ENCODE results near the gene HERC5.
"Not testable (repeated sequence)": the region's sequence is repeated elsewhere in the genome, so short reads cannot be mapped to it uniquely, and the experiment has no call there.

The HERC5 gene

DNA sequence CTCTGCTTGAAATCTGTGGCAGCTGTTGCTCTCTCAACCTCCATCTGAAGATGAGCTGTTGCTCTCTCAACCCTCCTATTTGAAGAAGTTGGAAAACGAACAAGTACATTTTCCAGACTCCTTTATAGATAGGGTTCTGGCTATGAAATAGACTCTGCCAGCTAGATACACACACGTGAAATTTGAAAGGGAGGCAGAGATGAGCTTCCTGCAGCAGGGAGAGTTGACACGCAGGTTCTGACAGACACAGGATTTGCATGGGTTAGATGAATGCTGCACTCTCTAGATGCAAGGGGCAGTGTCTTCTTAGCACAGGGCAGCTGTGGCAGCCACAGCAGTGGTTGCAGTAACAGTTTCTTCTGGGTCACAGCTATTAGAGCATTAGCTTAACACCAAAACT, 74.6 kb downstream of the HERC5 start:
- no peak overlapping the region for H3K4me3 ChIP-seq (ENCODE audit: low read depth, low read length)

DNA sequence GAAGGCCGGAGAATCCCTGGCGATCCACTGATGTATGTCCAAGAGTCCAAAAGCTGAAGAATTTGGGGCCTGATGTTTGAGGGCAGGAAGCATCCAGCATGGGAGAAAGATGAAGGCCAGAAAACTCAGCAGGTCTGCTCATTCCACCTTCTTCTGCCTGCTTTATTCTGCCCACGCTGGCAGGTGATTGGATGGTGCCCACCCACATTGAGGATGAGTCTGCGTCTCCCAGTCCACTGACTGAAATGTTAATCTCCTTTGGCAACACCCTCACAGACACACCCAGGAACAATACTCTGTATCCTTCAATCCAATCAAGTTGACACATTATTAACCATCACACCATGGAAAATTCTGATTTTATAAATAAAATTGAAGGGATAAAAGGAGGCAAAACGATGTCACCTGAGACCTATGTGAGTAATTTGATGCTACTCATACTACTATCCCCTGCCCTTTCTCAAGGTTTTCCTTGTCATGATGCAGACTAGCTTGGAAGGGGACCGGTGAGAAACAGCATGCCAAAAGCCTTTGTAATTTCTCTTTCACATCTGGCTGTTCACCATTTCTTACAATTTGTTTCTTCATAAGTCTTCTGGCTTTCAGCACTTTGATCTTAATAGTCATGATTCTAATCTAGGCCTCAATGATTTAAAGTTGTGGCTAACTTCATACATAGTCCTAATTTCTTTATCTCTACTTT, 76.3 kb downstream of the HERC5 start:
- TF ChIP-seq, protein P1, sequence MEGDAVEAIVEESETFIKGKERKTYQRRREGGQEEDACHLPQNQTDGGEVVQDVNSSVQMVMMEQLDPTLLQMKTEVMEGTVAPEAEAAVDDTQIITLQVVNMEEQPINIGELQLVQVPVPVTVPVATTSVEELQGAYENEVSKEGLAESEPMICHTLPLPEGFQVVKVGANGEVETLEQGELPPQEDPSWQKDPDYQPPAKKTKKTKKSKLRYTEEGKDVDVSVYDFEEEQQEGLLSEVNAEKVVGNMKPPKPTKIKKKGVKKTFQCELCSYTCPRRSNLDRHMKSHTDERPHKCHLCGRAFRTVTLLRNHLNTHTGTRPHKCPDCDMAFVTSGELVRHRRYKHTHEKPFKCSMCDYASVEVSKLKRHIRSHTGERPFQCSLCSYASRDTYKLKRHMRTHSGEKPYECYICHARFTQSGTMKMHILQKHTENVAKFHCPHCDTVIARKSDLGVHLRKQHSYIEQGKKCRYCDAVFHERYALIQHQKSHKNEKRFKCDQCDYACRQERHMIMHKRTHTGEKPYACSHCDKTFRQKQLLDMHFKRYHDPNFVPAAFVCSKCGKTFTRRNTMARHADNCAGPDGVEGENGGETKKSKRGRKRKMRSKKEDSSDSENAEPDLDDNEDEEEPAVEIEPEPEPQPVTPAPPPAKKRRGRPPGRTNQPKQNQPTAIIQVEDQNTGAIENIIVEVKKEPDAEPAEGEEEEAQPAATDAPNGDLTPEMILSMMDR (IDR thresholded peaks at IDR 0.05; ENCODE audit: low read depth, low read length): no peak
- H3K4me3 ChIP-seq (ENCODE audit: low read depth, low read length): no peak overlapping the region

More for the DNA sequence above, 74.6 kb downstream of the HERC5 start:
- TF ChIP-seq, protein P1 (IDR thresholded peaks at IDR 0.05; ENCODE audit: low read depth, low read length): no peak

DNA sequence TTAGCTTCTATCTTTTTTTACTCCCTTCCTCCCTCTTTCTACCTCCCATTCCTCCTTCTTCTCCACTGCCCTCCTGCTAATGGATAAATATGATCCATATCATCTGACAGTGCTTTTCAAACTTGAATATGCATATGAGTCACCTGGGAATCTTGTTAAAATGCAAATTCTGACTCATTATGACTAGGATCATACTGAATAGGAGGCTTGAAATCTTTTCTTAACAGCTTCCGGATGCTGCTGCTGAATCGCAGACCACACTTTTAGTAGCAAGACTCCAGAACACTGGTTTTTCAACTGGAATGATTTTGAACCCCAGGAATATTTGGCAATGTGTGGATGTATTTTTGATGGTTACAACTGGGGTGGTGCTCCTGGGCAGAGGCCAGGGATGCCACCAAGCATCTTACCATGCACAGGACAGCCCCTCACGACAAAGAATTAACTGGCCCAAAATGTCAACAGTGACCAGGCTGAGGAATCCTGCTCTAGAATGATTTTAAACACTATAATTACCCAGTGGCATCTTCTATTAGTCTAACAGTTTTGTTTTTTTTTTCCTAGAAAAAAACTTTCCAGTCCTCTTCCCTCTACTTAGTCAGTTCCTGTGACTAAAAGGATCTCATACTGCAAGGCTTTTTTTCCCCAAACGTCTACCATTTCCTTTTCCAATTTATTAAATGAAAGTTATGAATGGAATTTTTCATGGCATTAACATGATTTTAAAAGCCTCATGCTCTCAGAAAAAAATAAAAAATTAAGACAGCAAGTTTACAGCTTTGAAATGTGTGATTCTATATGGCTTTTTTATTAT, 77.2 kb downstream of the HERC5 start:
- TF ChIP-seq, protein P1 (IDR thresholded peaks at IDR 0.05; ENCODE audit: low read depth, low read length): no peak
- H3K4me3 ChIP-seq (ENCODE audit: low read depth, low read length): peak overlapping the region; percentile 27; the same call in 1 of the 2 replicates

DNA sequence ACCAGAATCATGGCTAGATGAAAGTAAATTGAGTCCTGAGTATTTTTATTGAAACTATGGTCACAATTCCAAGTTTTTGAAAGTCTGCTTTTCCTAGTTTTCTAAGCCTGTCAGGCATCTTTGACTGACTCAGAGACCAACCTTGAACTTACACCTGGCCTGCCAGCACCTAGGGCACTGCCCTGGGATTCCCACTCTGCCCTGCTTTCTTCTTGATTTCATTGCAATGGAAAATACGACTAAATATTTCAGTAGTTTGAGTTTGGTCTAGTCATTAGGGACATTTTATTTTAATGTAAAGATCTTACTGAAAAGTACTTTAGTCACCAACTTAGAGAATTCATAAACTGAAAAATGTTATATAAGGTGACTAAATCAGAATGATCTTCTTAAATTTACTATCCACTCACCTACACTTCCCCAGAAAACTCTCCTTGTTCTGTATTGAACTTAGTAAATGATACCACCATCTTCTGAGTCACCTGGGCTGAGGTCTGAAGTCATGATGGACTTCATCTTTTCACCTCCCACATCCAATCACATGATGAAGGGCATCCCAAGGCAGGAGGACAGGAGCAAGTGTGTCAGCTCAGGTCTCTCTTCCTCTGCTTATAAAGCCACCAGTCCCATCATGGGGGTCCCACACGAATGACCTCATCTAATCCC, 78.3 kb downstream of the HERC5 start:
- H3K4me3 ChIP-seq (ENCODE audit: low read depth, low read length): no peak overlapping the region
- TF ChIP-seq, protein P1 (IDR thresholded peaks at IDR 0.05; ENCODE audit: low read depth, low read length): no peak

DNA sequence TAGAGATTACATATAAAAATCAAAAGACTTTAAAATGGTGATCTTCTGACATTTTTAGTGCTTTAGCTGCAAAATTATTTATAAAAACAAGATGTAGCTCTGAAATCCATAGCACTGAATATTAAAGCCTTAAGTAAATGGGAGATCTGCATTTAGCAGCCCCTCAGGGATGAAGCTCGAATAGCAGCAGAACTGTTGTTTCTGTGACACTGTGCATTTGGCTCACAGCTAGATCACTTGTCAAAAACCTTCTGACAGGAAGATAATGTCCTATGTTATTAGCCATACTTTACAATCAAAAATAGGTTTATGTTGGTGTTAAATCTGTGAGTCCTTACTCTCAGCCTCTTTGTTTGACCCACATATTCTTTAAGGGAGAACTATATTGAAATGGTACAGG, 80.8 kb downstream of the HERC5 start:
- H3K4me3 ChIP-seq (ENCODE audit: low read depth, low read length): no peak overlapping the region
- TF ChIP-seq, protein P1 (IDR thresholded peaks at IDR 0.05; ENCODE audit: low read depth, low read length): no peak

DNA sequence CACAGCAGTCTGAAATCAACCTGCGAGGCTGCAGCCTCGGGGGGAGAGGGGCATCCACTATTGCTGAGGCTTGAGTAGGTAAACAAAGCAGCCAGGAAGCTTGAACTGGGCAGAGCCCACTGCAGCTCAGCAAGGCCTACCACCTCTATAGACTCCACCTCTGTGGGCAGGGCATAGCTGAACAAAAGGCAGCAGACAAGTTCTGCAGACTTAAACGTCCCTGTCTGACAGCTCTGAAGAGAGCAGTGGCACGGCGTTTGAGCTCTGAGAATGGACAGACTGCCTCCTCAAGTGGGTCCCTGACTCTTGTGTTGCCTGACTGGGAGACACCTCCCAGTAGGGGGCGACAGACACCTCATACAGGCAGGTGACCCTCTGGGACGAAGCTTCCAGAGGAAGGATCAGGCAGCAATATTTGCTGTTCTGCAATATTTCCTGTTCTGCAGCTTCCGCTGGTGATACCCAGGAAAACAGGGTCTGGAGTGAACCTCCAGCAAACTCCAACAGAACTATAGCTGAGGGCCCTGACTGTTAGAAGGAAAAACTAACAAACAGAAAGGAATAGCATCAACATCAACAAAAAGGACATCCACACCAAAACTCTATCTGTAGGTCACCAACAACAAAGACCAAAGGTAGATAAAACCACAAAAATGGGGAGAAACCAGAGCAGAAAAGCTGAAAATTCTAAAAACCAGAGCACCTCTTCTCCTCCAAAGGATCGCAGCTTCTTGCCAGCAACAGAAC, 82.6 kb downstream of the HERC5 start:
- H3K4me3 ChIP-seq (ENCODE audit: low read depth, low read length): not testable (repeated sequence)
- TF ChIP-seq, protein P1 (IDR thresholded peaks at IDR 0.05; ENCODE audit: low read depth, low read length): peak; percentile 55

Measured in WI38 (cell line).